H1 (cell line): ENCODE results near the gene DEPDC4. TPM values are rescaled to one million over a fixed set of nuclear protein-coding genes. Genes with fewer than 3 reads are reported as not detected.

ENCODE experiments used
- CTCF ChIA-PET: fragments of 300-600 bp; sonication (Branson Sonifier 250); formaldehyde crosslinking; loops from one replicate; lab custom pipeline; 2021; ENCODE audit not compliant: partially characterized antibody; lab: Charles Lee
- POLR2A ChIA-PET: fragments of 300-600 bp; sonication (Branson Sonifier 250); formaldehyde crosslinking; loops from one replicate; lab custom pipeline; 2021; ENCODE audit warnings: inconsistent platforms; ENCODE audit not compliant: partially characterized antibody; lab: Charles Lee
- DNase-seq, 2 experiments: peaks; one replicate each; pipeline versions ENCODE4 v3.0.0 to v3.0.0-alpha.2; 2010 to 2022; ENCODE audit warnings: low spot score in 2 of 2, low read depth in 1 of 2, mixed read lengths in 1 of 2
- FAIRE-seq: peaks from 2 replicates; lab custom pipeline; 2011; peaks lifted over from hg19 to GRCh38; lab: Jason Lieb, UNC
- H2AFZ ChIP-seq: 2 replicates; pipeline ENCODE4 v1.8.1; 2012; ENCODE audit warnings: low read length, inconsistent platforms
- H2AK5ac ChIP-seq: 2 replicates; pipeline ENCODE4 v1.6.1; 2013; ENCODE audit warnings: low read depth, low read length
- H2BK120ac ChIP-seq: replicated peaks from 2 replicates; pipeline ENCODE3; 2013; ENCODE audit warnings: low read depth, low read length, inconsistent platforms
- H2BK12ac ChIP-seq: 2 replicates; pipeline ENCODE4 v1.6.1; 2013; ENCODE audit warnings: low read depth, low read length
- H2BK15ac ChIP-seq: 2 replicates; pipeline ENCODE4 v1.6.1; 2013; ENCODE audit warnings: low read length
- H2BK20ac ChIP-seq: 2 replicates; pipeline ENCODE4 v1.6.1; 2013; ENCODE audit warnings: low read length
- H2BK5ac ChIP-seq: 2 replicates; pipeline ENCODE4 v1.6.1; 2013; ENCODE audit warnings: low read depth, low read length
- H3K14ac ChIP-seq: 2 replicates; pipeline ENCODE4 v1.6.1; 2013; ENCODE audit warnings: inconsistent platforms; ENCODE audit not compliant: insufficient read length
- H3K18ac ChIP-seq: 2 replicates; pipeline ENCODE4 v1.6.1; 2013; ENCODE audit warnings: low read length; ENCODE audit errors: extremely low read depth
- H3K23ac ChIP-seq: 2 replicates; pipeline ENCODE4 v1.6.1; 2013; ENCODE audit warnings: inconsistent platforms; ENCODE audit not compliant: insufficient read length
- H3K23me2 ChIP-seq: 2 replicates; pipeline ENCODE4 v1.6.1; 2013; ENCODE audit warnings: low read depth, low read length
- H3K27ac ChIP-seq: 2 replicates; pipeline ENCODE4 v1.6.1; 2011; ENCODE audit warnings: low read depth, low read length, inconsistent platforms
- H3K27me3 ChIP-seq, 4 experiments: replicated peaks in 1 of 4; 1 replicate in 1 of 4; 2 replicates in 3 of 4; pipeline versions ENCODE4 v1.6.1 to v1.8.1; 2011 to 2013; ENCODE audit warnings: low read length in 3 of 4, mild to moderate bottlenecking in 3 of 4, inconsistent platforms in 2 of 4, mixed read lengths in 2 of 4, moderate library complexity in 1 of 4; ENCODE audit not compliant: control insufficient read depth in 3 of 4, insufficient read depth in 3 of 4; ENCODE audit errors: extremely low read depth in 1 of 4
- H3K36me3 ChIP-seq, 4 experiments: 2 replicates each; pipeline versions ENCODE4 v1.6.1 to v1.8.1; 2011 to 2013; ENCODE audit warnings: mild to moderate bottlenecking in 4 of 4, low read length in 3 of 4, moderate library complexity in 2 of 4, control low read depth in 1 of 4, inconsistent platforms in 1 of 4; ENCODE audit not compliant: insufficient read depth in 4 of 4, control insufficient read depth in 2 of 4
- H3K4ac ChIP-seq: replicated peaks from 2 replicates; pipeline ENCODE3; 2013; ENCODE audit warnings: low read length, low read depth, mixed read lengths, inconsistent platforms; ENCODE audit not compliant: insufficient read length
- H3K4me1 ChIP-seq, 4 experiments: replicated peaks in 1 of 4; 1 replicate in 1 of 4; 2 replicates in 3 of 4; pipeline versions ENCODE4 v1.6.1 to v1.8.1; 2011 to 2013; ENCODE audit warnings: low read length in 3 of 4, inconsistent platforms in 2 of 4, mixed read lengths in 1 of 4; ENCODE audit not compliant: insufficient read depth in 4 of 4, control insufficient read depth in 3 of 4
- H3K4me2 ChIP-seq, 2 experiments: 2 replicates each; pipeline versions ENCODE4 v1.6.1 to v1.8.1; 2011 to 2013; ENCODE audit warnings: low read depth in 2 of 2, low read length in 2 of 2, control low read depth in 1 of 2, inconsistent platforms in 1 of 2, mild to moderate bottlenecking in 1 of 2; ENCODE audit not compliant: insufficient read depth in 1 of 2
- H3K4me3 ChIP-seq, 4 experiments: fragments of 200-600, 300-600 bp in 1 of 4; sonication (generic), shearing (Covaris generic), sonication (Bioruptor Twin) in 1 of 4; 2 replicates each; pipeline versions ENCODE4 v1.5.1 to v1.8.1; 2011 to 2016; ENCODE audit warnings: low read length in 4 of 4, low read depth in 3 of 4, control low read depth in 2 of 4, inconsistent platforms in 2 of 4, mild to moderate bottlenecking in 2 of 4, mixed read lengths in 1 of 4, moderate library complexity in 1 of 4; ENCODE audit not compliant: insufficient read depth in 2 of 4; ENCODE audit errors: extremely low read depth in 1 of 4
- H3K56ac ChIP-seq: replicated peaks from 2 replicates; pipeline ENCODE3; 2013; ENCODE audit warnings: low read depth, mild to moderate bottlenecking, mixed read lengths, low read length, inconsistent platforms; ENCODE audit not compliant: insufficient read length
- H3K79me1 ChIP-seq: 2 replicates; pipeline ENCODE4 v1.6.1; 2013; ENCODE audit warnings: low read depth, low read length, control low read depth
- H3K79me2 ChIP-seq, 2 experiments: 2 replicates each; pipeline versions ENCODE4 v1.6.1 to v1.8.1; 2012 to 2013; ENCODE audit warnings: low read length in 2 of 2, mild to moderate bottlenecking in 2 of 2, inconsistent platforms in 1 of 2; ENCODE audit not compliant: insufficient read depth in 2 of 2, control insufficient read depth in 1 of 2
- H3K9ac ChIP-seq, 4 experiments: replicated peaks in 1 of 4; 1 replicate in 1 of 4; 2 replicates in 3 of 4; pipeline versions ENCODE4 v1.6.1 to v1.8.1; 2011 to 2013; ENCODE audit warnings: low read depth in 3 of 4, low read length in 3 of 4, control low read depth in 2 of 4, mild to moderate bottlenecking in 2 of 4, moderate library complexity in 2 of 4, inconsistent platforms in 1 of 4; ENCODE audit errors: extremely low read depth in 1 of 4
- H3K9me3 ChIP-seq, 2 experiments: 2 replicates each; pipeline versions ENCODE4 v1.6.1 to v1.8.1; 2012 to 2013; ENCODE audit warnings: mild to moderate bottlenecking in 2 of 2, moderate library complexity in 2 of 2, control low read depth in 1 of 2, inconsistent platforms in 1 of 2, low read depth in 1 of 2, low read length in 1 of 2, mixed read lengths in 1 of 2; ENCODE audit not compliant: insufficient read depth in 2 of 2
- H4K20me1 ChIP-seq, 2 experiments: replicated peaks in 1 of 2; 2 replicates each; pipeline versions ENCODE3 to v1.8.1; 2011 to 2013; ENCODE audit warnings: inconsistent platforms in 2 of 2, low read length in 2 of 2, mild to moderate bottlenecking in 1 of 2; ENCODE audit not compliant: insufficient read depth in 2 of 2, control insufficient read depth in 1 of 2
- H4K5ac ChIP-seq: 2 replicates; pipeline ENCODE4 v1.6.1; 2013; ENCODE audit warnings: low read length, low read depth, mixed read lengths, inconsistent platforms; ENCODE audit not compliant: insufficient read length
- H4K8ac ChIP-seq: 2 replicates; pipeline ENCODE4 v1.8.0; 2013; ENCODE audit warnings: mild to moderate bottlenecking, moderate library complexity, low read length, inconsistent platforms; ENCODE audit not compliant: insufficient read depth; ENCODE audit errors: extremely low read depth
- H4K91ac ChIP-seq: replicated peaks from 2 replicates; pipeline ENCODE3; 2013; ENCODE audit warnings: low read length, mixed read lengths, inconsistent platforms; ENCODE audit not compliant: insufficient read length
- RFX5 ChIP-seq: IDR thresholded peaks from 2 replicates; pipeline ENCODE4 v1.6.1; 2011; ENCODE audit warnings: low read depth, low read length, improper control_type of control experiment, borderline replicate concordance
- RXRA ChIP-seq: IDR thresholded peaks from 2 replicates; pipeline ENCODE4 v1.6.1; 2011; ENCODE audit warnings: low read depth, mild to moderate bottlenecking, low read length, moderate library complexity; ENCODE audit not compliant: insufficient read depth
- SAP30 ChIP-seq: fragments of 300-600 bp; sonication (generic); IDR thresholded peaks from 2 replicates; pipeline ENCODE4 v1.7.1; 2012; ENCODE audit warnings: low read length, moderate library complexity, mild to moderate bottlenecking, inconsistent platforms; ENCODE audit not compliant: insufficient read depth, insufficient replicate concordance
- WGBS, 2 experiments: shearing (Covaris generic) in 1 of 2; methylation state at CpG; one replicate each; pipeline versions ENCODE4 v1.1.6 to v1.1.7; 2013 to 2015; ENCODE audit warnings: low lambda C conversion rate in 2 of 2, mixed read lengths in 2 of 2, inconsistent platforms in 1 of 2, low coverage in 1 of 2, missing lambda C conversion rate in 1 of 2; ENCODE audit not compliant: insufficient replicate concordance in 2 of 2, insufficient coverage in 1 of 2, insufficient read length in 1 of 2; ENCODE audit errors: extremely low coverage in 1 of 2, missing lambda C conversion rate in 1 of 2; 5-methylcytosine and 5-hydroxymethylcytosine counted together
- polyA plus RNA-seq, 7 experiments: library from polyadenylated mRNA; depleted of rRNA in 3 of 7; stranded (reverse) in 5 of 7; unstranded in 2 of 7; fragments of >200 nt in 5 of 7; fragments of 200-250 nt in 2 of 7; gene quantifications; 1 replicate in 5 of 7; 2 replicates in 1 of 7; 4 replicates in 1 of 7; pipeline versions ENCODE4 v1.2.1 to v1.2.3, GENCODE V29; 2011 to 2013; ENCODE audit warnings: missing spikeins in 2 of 7, mixed read lengths in 2 of 7
- total RNA-seq: library from RNA; stranded (reverse); fragmentation: NEBNext Ultra II Directional; extraction: Animal tissue kit (Norgen Biotek cat#: 25700); gene quantifications from 2 replicates; pipeline ENCODE4 v1.2.1, GENCODE V29; 2021

The DEPDC4 gene
- total and polyA plus RNA-seq, 2 of the 8 experiments (the other 6 are each of a cell fraction or from before 2014, with no cell fraction given), result 0.80 to 3.8 TPM

DNA sequence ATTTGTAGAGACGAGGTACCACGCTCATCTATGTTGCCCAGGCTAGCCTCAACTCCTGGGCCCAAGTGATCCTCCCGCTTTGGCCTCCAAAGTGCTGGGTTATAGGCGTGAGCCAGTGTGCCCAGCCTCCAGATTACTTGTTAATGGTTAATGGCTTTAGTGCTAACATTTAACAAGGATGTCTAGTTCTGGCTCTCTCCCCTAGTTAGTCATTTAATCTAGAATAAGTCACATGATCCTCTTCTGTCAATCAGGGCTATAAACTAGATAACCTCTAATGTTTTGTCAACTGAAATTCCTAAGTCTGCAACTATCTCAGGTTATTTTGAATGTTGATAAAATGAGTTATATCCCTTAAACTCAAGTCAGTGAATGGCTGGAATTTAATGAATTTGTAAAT, 50.5 kb downstream of the DEPDC4 start:
- 94% methylated on average over 4 of the region's 4 CpGs; no CpG with 5 or more reads in 1 of the 2 experiments for WGBS, 2 experiments
- POLR2A ChIA-PET, result no interaction called here
- Histone ChIP-seq H3K9ac (no peak overlapping the region), H3K23ac (no peak overlapping the region), H3K4me3 (no peak overlapping the region), H3K79me1 (no peaks in the 10 kb centered on the region), H3K4ac (no peak overlapping the region), H4K5ac (no peak overlapping the region), H4K91ac (no peak overlapping the region), H3K79me2 (no peaks in the 10 kb centered on the region), H3K56ac (no peak overlapping the region), H4K8ac (no peak overlapping the region), H2BK120ac (no peak overlapping the region), H3K4me2 (no peak overlapping the region), H3K36me3 (peaks cover 0 to 71% (median 16%) of the 10 kb centered on the region in 4 experiments; a peak in 5 of 8 replicates), H4K20me1 (peaks cover 0 to 2% of the 10 kb centered on the region in 2 experiments), H3K27ac (no peak overlapping the region), H2BK15ac (no peak overlapping the region), H2AFZ (no peak overlapping the region), H3K9me3 (no peaks in the 10 kb centered on the region), H3K14ac (no peak overlapping the region), H3K23me2 (no peaks in the 10 kb centered on the region), H3K4me1 (no peaks in the 10 kb centered on the region), H2AK5ac (no peak overlapping the region), H2BK12ac (no peak overlapping the region), H3K27me3 (no peaks in the 10 kb centered on the region), H2BK20ac (no peak overlapping the region), H3K18ac (no peak overlapping the region), H2BK5ac (no peak overlapping the region)
- DNase-seq, result no peak
- TF ChIP-seq SAP30, result no peak
- no peak for TF ChIP-seq RFX5
- TF ChIP-seq RXRA, result no peak
- CTCF ChIA-PET, result no interaction called here
- no peak for FAIRE-seq
